Ishikawa (cell line): ENCODE data around the gene C12orf43.

Experiments used
- CEBPB ChIP-seq: IDR thresholded peaks from 2 replicates; pipeline ENCODE4 v1.6.1; 2012
- CREB1 ChIP-seq: IDR thresholded peaks from 2 replicates; pipeline ENCODE4 v1.6.1; 2012; ENCODE audit warnings: low read depth
- EP300 ChIP-seq: IDR thresholded peaks from 2 replicates; pipeline ENCODE4 v1.6.1; 2012; ENCODE audit warnings: borderline replicate concordance
- REST ChIP-seq: IDR thresholded peaks from 2 replicates; pipeline ENCODE4 v1.6.1; 2012; ENCODE audit warnings: low read depth, mild to moderate bottlenecking
- TAF1 ChIP-seq: IDR thresholded peaks from 2 replicates; pipeline ENCODE4 v1.6.1; 2012; ENCODE audit warnings: low read depth, mild to moderate bottlenecking
- TCF12 ChIP-seq: IDR thresholded peaks from 2 replicates; pipeline ENCODE4 v1.6.1; 2012; ENCODE audit warnings: low read depth
- USF1 ChIP-seq: IDR thresholded peaks from 2 replicates; pipeline ENCODE4 v1.6.1; 2012
- YY1 ChIP-seq: IDR thresholded peaks from 2 replicates; pipeline ENCODE4 v1.6.1; 2012; ENCODE audit warnings: low read depth

GRCh38 chr12:121059031-121059898, 43.0 kb upstream of the C12orf43 start:
- TF ChIP-seq TAF1: no peak
- TF ChIP-seq CEBPB: no peak
- no peak for TF ChIP-seq YY1
- no peak for TF ChIP-seq EP300
- no peak for TF ChIP-seq CREB1
- TF ChIP-seq REST: no peak
- TF ChIP-seq USF1: no peak
- no peak for TF ChIP-seq TCF12
